Breast epithelium (tissue), 4 donors: ENCODE results near the gene MGAT4A. TPM values are rescaled to one million over a fixed set of nuclear protein-coding genes. Genes with fewer than 3 reads are reported as not detected.
A peak's percentile ranks its signal among the peaks of the same experiment; 100 is the strongest.
"Not testable (repeated sequence)": the region's sequence is repeated elsewhere in the genome, so short reads cannot be mapped to it uniquely, and the experiment has no call there.

Experiments used
- DNase-seq, 2 donors: peaks; one replicate each; pipeline ENCODE4 v3.0.0-alpha.2; 2019; ENCODE audit warnings: low spot score in 2 of 2
- H3K27ac ChIP-seq, 2 donors: fragments of 200-600 bp; sonication (generic) in 1 of 2; one replicate each; pipeline ENCODE4 v1.5.1; 2016 to 2019; ENCODE audit warnings: mild to moderate bottlenecking in 1 of 2
- H3K27me3 ChIP-seq, 2 donors: fragments of 200-600 bp; sonication (generic) in 1 of 2; one replicate each; pipeline versions ENCODE4 v1.5.1 to v1.6.0; 2017 to 2019; ENCODE audit warnings: control low read depth in 1 of 2, mild to moderate bottlenecking in 1 of 2
- H3K36me3 ChIP-seq: fragments of 200-600 bp; one replicate; pipeline ENCODE4 v1.5.1; 2019
- H3K4me1 ChIP-seq, 2 donors: fragments of 200-600 bp; sonication (generic); one replicate each; pipeline ENCODE4 v1.5.1; 2016 to 2019; ENCODE audit warnings: control low read depth in 1 of 2
- H3K4me3 ChIP-seq, 3 donors: fragments of 200-600 bp; sonication (generic); 1 replicate in 2 of 3; 2 replicates in 1 of 3; pipeline ENCODE4 v1.5.1; 2016 to 2019; ENCODE audit warnings: mild to moderate bottlenecking in 3 of 3, moderate library complexity in 2 of 3
- H3K9me3 ChIP-seq, 2 donors: fragments of 200-600 bp; sonication (generic) in 1 of 2; one replicate each; pipeline ENCODE4 v1.5.1; 2016 to 2019; ENCODE audit warnings: control low read depth in 1 of 2
- CTCF ChIP-seq, 3 donors: fragments of 450-650 bp; IDR thresholded peaks; one replicate each; pipeline ENCODE4 v1.5.1; 2016 to 2017; ENCODE audit warnings: antibody characterized with exemption in 3 of 3, mild to moderate bottlenecking in 3 of 3, moderate library complexity in 3 of 3
- POLR2A ChIP-seq: fragments of 450-650 bp; IDR thresholded peaks from one replicate; pipeline ENCODE4 v1.6.1; 2016; ENCODE audit warnings: antibody characterized with exemption, mild to moderate bottlenecking, moderate library complexity
- POLR2AphosphoS5 ChIP-seq, 3 donors: sonication (generic); formaldehyde crosslinking; IDR thresholded peaks; one replicate each; pipeline ENCODE4 v1.6.1; 2017; ENCODE audit warnings: antibody characterized with exemption in 3 of 3
- intact Hi-C: fragments of 100-400 bp; cut with DNase I; formaldehyde crosslinking; loops from one replicate; pipeline ENCODE4 v1.15.1; 2023; ENCODE audit warnings: low total_unique reads
- total RNA-seq, 3 donors: library from RNA; depleted of rRNA; stranded (reverse); fragments of >200 nt; gene quantifications; one replicate each; pipeline ENCODE4 v1.1.0, GENCODE V29; 2016

The MGAT4A gene
- total RNA-seq, 3 donors from 2014 or later: 28.6 to 41.1 (median 34.4) TPM

GRCh38 chr2:98759827-98760625 is 29.1 kb upstream of the MGAT4A start:
- no peak overlapping the region for H3K4me3 ChIP-seq
- H3K27ac ChIP-seq: no peak overlapping the region
- TF ChIP-seq CTCF (IDR thresholded peaks at IDR 0.05): no peak
- TF ChIP-seq POLR2A: no peak
- TF ChIP-seq POLR2AphosphoS5 (IDR thresholded peaks at IDR 0.05): no peak
- no peaks in the 10 kb centered on the region for H3K9me3 ChIP-seq
- H3K36me3 ChIP-seq: no peaks in the 10 kb centered on the region
- no peak for DNase-seq
- intact Hi-C loops: no loop called here
- H3K27me3 ChIP-seq: no peaks in the 10 kb centered on the region
- peaks cover 0 to 3% of the 10 kb centered on the region in 2 donors for H3K4me1 ChIP-seq

DNA sequence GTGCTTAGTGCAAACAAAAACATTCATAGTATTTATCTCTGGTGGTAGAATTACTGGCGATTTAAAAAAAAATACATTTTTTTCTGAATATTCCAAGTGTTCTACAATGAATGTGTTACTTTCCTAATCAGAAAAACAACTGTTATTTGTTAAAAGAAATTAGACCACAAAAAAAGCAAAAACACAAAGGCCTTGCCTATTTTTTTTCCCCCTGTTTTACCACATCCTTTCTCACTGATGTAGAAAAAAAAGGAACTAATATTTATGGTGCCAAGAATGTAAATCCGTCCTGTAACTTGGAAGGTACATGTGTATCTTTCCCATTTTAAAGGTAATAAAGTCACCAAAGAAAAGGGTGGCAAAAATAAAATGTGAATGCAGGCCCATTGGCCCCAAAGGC is 28.4 kb upstream of the MGAT4A start:
- no peak for TF ChIP-seq POLR2A
- TF ChIP-seq POLR2AphosphoS5 (IDR thresholded peaks at IDR 0.05): no peak
- intact Hi-C loops: no loop called here
- no peak overlapping the region for H3K27ac ChIP-seq

GRCh38 chr2:98757904-98758421 is 27.0 kb upstream of the MGAT4A start:
- no peaks in the 10 kb centered on the region for H3K27me3 ChIP-seq
- H3K4me1 ChIP-seq: peaks cover 0 to 3% of the 10 kb centered on the region in 2 donors
- H3K36me3 ChIP-seq: no peaks in the 10 kb centered on the region
- H3K27ac ChIP-seq: peak overlapping the region; percentile 48 to 66
- no peaks in the 10 kb centered on the region for H3K9me3 ChIP-seq
- DNase-seq: peak; percentile 73 to 92
- H3K4me3 ChIP-seq: peak overlapping the region in 2 of 3 donors; percentile 34 to 36
- intact Hi-C loops: no loop called here
- TF ChIP-seq POLR2A: no peak
- peak; percentile 59 to 88 (median 63) for TF ChIP-seq POLR2AphosphoS5 (IDR thresholded peaks at IDR 0.05)

More for the DNA sequence above, 28.4 kb upstream of the MGAT4A start:
- Histone ChIP-seq H3K36me3 (no peaks in the 10 kb centered on the region), H3K4me1 (peaks cover 0 to 3% of the 10 kb centered on the region in 2 donors), H3K4me3 (no peak overlapping the region), H3K9me3 (no peaks in the 10 kb centered on the region), H3K27me3 (no peaks in the 10 kb centered on the region)
- no peak for DNase-seq

GRCh38 chr2:98753801-98754200 is 22.9 kb upstream of the MGAT4A start:
- Histone ChIP-seq H3K27ac (no peak overlapping the region), H3K27me3 (no peaks in the 10 kb centered on the region), H3K4me1 (peaks cover 0 to 3% of the 10 kb centered on the region in 2 donors), H3K36me3 (no peaks in the 10 kb centered on the region), H3K4me3 (no peak overlapping the region), H3K9me3 (no peaks in the 10 kb centered on the region)
- no peak for TF ChIP-seq POLR2A
- no peak for TF ChIP-seq POLR2AphosphoS5 (IDR thresholded peaks at IDR 0.05)
- no peak for TF ChIP-seq CTCF (IDR thresholded peaks at IDR 0.05)
- intact Hi-C loops: no loop called here
- no peak for DNase-seq

DNA sequence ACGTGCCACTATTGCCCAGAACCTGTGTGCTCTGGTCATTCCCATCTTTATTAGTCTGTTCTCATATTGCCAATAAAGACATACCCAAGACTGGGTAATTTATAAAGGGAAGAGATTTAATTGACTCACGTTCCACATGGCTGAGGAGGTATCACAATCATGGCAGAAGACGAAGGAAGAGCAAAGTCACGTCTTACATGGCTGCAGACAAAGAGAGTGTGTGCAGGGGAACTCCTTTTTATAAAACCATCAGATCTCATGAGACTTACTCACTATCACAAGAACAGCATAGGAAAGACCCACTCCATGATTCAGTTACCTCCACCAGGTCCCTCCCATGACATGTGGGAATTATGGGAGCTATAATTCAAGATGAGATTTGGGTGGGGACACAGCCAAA is 21.8 kb upstream of the MGAT4A start:
- H3K36me3 ChIP-seq, H3K4me1 ChIP-seq, H3K27ac ChIP-seq, intact Hi-C loops, H3K9me3 ChIP-seq, DNase-seq, H3K27me3 ChIP-seq, H3K4me3 ChIP-seq: not testable (repeated sequence)

GRCh38 chr2:98751748-98752147 is 20.8 kb upstream of the MGAT4A start:
- no peak overlapping the region for H3K27ac ChIP-seq
- H3K36me3 ChIP-seq: no peaks in the 10 kb centered on the region
- no peaks in the 10 kb centered on the region for H3K27me3 ChIP-seq
- H3K9me3 ChIP-seq: no peaks in the 10 kb centered on the region
- no peaks in the 10 kb centered on the region for H3K4me1 ChIP-seq
- H3K4me3 ChIP-seq: no peak overlapping the region
- DNase-seq: no peak
- TF ChIP-seq CTCF (IDR thresholded peaks at IDR 0.05) (no peak), POLR2AphosphoS5 (IDR thresholded peaks at IDR 0.05) (no peak), POLR2A (no peak)
- intact Hi-C loops: no loop called here
